ENCODE results near the gene HIVEP3.
A peak's percentile ranks its signal among the peaks of the same experiment; 100 is the strongest.

Gene HIVEP3

DNA sequence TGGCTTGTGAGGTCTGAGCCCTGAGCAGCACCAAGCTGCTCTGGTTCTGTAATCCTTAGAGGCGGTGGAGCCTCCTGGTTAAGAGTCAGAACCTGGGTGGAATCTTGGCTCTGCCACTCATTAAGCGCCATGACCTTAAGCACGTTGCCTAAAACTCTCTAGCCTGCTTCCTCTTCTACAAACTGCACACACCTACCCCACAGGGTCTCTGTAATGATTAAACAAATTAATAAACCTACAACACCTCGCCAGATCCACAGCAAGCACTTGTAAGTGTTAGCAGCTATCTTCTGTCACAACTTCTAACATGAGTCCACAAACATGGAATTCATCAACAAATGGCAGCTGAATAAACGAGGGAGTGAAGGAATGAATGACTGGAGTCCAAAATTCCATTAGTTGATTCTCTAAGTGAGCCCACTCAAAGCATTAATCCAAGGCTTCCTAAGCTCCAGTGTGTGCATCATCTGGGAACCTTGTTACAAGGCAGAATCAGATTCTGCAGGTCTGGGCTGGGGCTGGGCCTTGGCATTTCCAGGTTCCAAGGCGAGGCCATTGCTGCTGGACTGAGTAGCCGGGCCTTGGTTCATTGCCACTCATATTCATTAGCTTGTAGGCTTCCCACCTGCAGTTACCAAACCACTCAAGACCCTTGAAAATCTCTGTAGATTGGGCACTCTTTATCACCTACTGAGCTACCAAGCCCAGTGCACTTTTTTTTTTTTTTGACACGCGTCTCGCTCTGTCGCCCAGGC, 168.6 kb downstream of the HIVEP3 start:
- DNase-seq = no peak

DNA sequence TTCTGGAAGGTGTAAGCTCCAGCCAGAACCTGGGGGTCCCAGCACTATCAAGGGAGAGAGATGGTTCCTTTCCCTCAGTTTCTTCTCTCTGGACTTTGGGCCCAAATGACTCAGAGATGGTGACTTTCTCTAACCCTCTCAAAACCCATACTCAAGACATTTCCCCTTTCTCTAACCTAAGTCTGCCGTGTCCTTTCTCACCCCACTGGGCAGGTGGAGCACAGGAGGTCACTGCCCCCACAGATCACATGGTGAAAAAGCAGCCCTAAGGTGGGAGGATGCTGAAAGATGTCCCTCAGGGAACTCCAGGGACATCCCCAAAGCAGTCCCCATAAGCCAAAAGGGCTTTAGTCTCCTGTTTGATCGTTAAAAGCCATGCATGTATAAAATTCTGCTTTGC, 173.7 kb downstream of the HIVEP3 start:
- no peak for DNase-seq

DNA sequence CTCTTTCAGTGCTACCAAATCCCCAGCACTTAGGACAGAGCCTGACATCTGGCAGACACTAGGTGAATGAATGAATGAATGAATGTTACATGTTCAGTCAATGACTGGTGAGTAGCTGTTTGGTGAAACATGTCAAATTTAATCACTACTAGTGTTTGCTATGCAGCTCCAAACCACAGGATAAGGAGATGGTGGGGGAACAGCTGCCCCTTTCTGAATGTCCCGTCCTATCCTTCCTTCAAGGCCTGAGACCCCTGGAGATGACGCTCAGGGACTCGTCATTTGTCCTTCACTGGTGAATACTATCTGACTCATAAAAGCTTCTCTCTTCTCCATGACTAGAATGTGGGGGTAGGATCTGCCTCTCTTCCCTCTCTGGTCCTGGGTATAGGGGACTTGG, 175.4 kb downstream of the HIVEP3 start:
- no peak for DNase-seq

DNA sequence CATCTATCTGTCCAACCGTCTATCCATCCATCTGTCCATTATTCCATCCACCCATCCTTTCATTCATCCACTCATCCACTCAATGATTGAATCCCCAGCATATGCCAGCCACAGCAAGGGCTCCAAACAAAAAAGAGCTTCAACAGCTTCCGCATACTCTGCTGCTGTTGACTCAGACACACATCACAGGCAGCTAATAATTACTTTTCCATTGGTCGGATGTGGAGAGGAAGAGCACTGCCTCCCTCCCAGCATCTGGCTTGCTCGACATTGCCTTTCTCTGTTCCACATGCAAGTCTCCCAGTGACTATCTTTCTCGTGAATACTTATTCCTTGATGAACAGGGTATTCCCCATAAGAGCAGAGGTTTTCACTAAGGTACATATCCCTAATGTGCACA, 176.5 kb downstream of the HIVEP3 start:
- DNase-seq = peak; percentile 64 to 76

DNA sequence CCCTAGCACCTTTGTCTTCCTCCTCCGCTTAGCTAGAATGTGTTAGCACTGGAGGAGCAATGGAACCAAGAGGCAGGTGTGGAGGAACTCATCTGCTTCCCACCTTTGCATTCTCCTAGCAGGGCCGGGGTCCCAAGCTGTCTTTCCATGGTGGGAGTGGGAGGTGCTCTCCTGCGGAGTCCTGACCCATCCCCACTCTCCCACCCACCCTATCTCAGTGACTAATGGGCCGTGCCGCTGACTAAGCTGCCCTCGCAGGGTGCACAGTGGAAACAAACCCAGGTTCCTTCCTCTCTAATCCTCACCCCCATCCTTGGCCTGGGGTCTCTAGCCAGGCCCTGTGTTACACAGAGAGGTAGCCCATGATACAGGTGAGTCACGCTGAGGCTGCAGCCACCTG, 177.5 kb downstream of the HIVEP3 start:
- DNase-seq = no peak

DNA sequence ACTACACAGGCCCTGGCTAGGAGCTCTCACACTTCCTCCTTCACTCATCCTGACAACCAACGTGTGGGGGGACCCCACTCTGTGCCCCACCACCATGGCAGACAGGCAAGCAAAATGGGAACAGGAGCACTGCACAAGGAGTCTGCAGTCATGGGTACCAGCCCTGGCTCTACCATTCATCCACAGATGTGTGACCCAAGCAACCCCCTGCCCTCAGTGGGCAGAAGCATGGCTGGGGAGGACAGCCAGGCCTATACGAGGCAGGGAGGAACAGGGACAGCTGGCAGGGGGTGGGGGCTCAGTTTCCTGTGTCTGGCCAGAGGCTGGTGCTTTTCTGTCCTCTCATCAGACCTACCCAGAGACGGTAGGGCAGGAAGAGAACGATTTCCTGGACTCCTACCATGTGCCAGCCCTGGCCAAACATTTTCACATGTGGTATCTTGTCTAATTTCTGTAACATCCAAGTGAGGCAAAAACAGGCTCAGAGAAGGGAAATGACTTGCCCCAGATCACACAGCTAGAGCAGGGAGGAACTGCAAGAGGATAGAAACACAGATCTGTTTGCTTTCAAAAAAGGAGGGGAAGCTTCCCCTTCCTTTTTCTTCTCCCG, 178.0 kb downstream of the HIVEP3 start:
- peak in 1 of 2 experiments; percentile 29 for DNase-seq

DNA sequence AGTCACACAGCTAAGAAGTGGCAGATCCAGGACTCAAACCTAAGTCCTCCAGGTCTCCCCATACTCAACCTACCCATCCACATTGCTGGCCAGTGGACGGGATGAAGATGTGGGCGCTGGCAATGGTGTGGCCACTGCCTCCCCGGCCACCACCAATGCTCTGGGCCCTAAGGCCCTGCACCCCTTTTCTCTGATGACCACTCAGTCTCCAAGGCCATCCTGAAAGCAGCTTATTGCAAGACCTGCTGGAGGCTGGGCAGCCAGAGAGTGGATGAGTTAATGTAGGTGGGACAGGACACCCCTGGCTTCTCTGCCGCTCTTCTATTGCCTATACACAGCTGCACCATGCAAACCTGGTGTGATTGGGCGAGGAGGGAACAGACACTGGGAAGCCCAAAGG, 178.7 kb downstream of the HIVEP3 start:
- DNase-seq = no peak

DNA sequence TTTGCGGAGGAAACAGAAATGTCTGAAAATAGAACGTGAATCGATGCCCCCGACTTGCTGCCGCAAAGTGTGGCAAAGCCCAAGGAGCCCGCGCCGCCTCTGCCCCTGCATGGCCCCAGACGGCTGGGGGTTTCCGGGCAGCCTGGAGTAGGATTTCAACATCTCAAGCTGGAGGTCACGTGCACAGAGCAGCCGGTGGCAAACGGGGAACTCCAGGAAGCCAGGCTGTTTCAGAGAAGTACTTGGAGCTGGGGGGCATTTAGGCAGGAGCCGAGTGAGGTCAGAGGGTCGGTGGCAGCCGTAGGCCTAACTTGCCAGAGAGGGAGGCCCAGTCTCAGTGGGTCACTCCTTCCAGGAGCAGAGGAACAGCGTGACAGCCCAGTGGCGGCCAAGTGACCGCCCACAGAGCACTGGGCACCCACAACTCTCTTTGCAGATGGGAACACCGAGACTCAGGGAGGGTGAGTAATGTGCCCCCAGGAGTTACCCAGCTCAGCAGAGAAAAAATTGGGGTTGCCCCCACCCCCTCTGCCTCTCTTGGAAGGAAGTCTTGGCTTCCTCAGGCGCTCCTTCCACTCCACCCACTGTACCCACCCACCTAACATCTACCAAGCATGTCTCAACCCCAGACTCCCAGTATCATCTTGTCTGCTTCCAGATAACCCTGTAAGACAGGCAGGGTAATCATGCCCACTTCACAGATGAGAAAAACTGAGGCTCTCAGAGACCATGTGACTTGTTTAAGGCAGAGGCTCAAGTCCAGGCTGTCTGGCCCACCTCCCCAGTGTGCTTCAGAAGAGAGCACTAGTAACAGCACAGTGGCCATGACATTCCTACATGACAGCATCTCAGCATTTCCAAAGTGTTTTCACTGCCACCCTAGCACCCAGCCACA, 179.4 kb downstream of the HIVEP3 start:
- DNase-seq = peak; percentile 63 to 88

DNA sequence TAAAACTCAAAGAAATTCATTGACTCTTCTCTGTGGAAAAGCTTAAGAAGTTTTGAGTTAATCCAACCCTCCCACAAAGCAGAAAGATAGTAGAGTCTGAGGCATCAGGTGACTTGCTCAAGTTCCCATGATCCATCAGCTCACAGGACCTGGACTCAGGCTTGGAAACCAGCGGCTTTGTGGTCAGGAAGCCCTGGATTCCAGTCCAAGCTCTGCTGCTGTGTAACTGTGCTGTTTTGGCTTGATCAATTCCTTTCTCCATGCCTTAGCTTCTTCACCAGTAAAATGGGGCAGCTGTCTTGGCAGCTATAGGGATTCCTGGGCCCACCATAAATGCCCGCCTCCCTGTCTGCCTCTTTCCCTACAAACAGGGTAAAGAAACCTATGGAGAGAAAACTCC, 180.2 kb downstream of the HIVEP3 start:
- no peak for DNase-seq

DNA sequence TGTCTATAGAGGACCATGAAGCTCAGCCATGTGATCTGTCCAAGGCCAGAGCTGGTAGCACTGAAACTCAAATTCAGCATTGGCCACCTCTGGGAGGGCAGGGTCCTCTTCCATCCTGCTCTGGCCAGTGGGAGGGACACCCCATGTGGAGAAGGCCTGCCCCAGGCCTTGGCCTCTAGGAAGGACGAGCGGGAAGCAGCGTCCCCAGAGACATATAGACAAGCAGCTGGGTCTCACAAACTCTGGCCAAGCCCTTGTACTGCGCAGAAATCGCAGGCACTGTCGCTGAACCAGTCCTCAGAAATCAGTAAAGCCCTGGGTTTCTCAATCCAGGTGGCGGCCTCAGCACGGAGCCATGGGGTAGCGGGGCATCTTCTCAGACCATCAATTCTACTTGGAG, 180.7 kb downstream of the HIVEP3 start:
- DNase-seq = no peak

DNA sequence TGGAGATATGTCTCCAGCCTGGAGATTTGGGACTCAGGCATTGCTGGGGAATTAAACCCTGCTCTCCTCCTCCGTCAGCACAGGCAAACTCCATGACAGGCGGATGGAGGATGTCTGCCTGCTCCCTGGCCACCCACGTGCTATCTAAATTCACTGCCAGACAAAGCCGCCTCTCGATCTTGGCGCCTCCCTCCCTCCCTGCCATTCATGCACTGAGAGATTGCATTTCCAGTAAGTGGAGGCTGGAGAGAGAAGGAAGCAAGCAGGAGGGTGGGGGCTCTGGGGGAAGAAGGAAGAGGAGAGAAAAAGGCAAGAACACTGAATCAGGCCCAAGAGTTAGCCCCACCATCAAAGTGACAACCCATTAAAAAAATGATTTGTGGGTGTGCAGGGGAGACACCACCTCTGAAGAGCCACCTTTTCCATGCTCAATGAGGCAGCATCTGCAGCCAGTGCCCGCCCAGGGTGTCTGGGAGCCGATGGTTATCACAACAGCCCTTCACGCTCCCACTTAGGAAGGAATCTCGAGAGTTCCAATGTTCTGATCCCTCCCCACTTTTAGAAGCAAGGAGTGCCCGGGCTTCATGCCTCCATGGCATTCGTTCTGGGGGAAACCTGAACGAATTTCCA, 183.0 kb downstream of the HIVEP3 start:
- DNase-seq = no peak

DNA sequence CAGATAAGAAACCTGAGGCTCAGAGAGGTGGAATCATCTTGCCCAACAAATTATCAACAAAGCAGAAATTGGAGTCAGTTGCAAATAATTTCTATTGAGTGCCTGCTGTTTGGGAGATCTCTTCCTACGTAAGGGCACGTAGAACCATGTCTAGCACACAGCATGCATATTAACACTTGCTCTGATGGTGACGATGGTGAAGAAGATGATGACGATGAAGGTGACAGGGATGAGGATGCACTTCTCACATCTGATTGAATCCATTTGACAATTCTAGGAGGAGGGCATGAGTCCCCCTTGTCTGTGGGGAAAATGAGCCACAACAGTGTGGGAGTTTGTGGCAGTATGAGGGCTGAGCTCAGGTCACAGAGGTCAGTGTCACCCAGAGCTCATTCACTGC, 183.6 kb downstream of the HIVEP3 start:
- no peak for DNase-seq

DNA sequence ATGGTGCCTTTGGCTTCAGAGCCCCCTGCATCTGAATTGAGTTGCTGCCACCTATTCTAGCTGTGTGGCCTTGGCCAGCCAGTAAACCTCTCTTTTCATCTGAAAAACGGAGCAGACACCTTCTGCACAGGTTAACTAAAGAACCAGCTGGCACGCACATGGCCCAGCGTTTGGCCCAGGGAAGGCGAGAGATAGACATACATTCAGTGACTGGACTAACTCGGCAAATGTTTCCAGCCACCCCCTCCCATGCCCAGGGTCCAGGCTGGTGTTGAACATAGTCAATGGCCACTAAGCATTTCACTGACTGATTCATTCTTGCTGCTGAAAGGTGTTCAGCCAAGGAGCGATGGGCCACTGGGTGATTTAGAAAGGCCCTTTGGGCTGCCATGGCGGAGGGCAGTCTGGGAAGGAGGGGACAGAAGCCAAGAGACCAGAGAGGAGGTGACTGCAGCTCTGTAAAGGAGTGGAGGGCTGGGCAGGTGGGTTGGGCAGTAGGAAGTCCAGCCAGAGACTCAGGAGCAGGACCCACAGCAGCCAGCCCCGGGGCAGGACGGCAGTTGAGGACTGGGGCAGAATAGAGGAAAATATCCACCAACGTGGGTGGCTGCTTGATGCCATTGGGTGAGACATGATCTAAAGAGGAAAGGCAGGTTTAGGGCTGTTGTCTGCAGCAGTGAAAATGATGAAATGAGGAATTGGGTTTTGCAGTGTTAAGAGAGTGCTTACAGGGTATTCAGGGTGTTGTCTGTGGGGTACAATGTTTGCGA, 184.3 kb downstream of the HIVEP3 start:
- DNase-seq = no peak

DNA sequence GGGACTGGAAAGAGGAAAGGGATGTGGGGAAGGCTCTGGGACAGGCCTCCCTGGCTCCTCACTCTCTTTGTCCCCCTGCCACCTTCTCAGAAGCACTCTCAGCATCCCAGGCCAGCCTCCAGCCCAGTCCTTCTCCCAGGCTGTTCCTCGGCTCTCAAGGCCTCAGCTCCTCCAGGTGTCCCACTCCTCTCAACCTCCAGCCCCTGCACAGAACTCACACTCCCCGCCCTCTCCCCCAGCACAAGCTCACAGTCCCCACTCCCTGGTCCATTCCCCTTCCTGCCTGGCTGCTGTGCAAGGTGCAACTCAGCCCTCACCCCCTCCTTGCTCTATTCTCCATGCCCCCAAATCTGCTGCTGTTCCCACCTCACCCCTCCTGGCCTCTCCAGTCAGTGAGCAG, 185.0 kb downstream of the HIVEP3 start:
- no peak for DNase-seq

DNA sequence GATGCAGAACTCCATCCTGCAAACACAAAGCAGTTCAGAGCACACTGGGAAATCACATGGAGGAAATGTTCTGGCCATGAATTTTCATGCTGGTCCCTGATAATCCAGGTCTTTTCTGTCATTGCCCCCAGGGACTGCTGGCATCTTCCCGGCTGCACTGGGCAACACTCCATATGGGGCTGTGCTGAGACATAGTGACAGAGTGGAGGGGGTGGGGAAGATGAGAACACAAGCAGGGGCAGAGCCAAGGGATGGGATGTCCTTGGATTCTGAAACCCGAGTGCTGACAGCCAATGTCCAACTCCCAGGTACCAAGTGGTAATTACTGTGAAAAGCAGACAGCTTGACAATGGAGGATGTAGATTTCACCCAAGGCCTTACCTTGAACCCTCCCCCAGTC, 185.7 kb downstream of the HIVEP3 start:
- DNase-seq = peak; percentile 33 to 75

DNA sequence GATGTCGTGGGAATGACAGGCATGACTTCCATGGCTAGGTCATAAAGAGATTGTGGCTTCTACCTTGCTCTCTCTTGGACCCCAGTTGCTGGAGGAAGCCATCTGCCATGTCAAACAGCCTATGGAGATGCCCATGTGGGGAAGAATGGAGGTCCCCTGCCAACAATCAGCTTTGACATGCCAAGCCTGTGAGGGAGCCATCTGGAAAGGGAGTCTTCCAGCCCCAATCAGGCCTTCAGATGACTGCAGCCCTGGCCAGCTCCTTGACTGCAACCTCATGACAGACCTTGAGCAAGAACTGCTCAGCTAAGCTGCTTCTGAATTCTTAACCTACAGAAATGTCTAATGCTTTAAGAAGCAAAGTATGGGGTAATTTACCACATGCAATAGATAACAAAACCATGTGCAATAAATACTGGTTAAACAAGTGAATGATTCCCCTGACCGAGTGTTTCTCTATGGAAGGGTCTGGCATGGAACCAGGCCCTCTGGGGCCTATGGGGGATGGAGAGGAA, 187.1 kb downstream of the HIVEP3 start:
- no peak for DNase-seq

DNA sequence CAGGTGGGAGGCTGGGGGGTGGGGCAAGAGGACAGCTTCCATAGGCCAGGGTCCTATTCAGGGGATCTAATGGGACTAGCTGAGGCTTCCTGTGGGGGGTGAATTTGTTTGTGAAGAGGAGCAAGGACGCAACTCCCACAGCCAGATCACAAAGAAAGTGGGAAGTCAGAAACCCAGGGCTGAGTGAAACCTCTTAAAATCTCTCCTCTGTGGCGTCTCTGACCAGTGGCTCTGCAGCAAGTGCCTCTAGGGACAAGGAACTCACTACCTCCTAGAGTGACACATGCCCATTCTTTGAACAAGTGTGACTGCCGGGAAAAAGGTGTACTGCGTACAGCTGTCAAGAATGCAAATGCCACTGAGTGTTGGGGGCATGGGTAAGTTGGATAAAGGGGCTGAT, 187.9 kb downstream of the HIVEP3 start:
- DNase-seq = no peak

DNA sequence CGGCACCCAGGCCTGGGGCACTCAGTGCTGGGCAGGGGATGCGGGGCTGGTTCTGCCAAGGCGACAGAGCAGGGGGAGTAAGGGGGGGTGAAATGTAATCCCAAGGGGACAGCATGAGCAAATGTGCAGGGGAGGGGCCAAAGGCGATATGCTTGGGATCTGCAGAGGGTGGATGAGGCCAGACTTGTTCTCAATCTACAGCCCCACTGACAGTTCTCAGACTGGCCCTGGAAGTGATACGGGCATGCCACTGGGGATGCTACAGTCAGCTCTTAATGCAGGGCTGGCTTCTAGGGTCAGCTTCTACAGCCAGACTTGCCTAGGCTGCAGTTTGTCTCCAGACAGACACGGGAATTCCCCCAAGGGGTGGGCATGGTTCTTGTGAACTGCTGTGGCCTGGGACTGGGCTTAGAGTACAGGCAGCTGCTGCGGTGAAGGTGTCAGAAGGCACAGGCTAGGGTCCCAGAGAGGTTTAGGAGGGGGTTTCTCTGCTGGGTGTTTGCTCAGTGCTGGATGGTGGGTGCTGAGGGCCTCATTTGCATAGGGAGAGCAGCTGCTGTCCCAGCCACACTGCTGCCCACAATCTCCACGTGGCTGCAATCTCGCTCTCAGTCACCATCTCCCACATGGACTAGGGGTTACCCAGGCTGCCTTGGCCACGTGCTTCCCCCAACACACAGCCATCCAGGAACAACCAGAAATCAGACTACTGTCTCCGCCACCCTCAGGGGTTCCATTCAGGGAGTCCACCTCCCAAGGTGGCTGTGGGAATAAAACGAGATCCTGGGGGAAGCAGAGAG, 190.1 kb downstream of the HIVEP3 start:
- peak; percentile 72 to 87 for DNase-seq

DNA sequence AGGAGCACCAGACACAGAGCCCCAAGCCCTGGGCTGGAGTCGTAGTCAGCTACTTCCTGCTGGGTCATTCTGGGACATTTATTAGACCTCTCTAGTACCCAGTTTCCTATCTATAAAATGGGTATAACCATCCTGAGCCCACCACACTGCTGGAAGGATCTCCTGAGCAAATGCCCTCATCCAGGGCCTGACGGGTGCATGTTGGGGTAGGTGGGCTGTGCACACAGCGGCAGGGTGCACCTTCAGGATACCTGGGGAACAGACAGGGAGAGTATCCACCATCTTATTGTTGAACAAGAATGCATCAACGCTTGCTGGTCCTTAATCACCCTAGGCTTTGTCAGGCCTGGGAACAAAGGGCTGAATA, 191.0 kb downstream of the HIVEP3 start:
- DNase-seq = no peak

DNA sequence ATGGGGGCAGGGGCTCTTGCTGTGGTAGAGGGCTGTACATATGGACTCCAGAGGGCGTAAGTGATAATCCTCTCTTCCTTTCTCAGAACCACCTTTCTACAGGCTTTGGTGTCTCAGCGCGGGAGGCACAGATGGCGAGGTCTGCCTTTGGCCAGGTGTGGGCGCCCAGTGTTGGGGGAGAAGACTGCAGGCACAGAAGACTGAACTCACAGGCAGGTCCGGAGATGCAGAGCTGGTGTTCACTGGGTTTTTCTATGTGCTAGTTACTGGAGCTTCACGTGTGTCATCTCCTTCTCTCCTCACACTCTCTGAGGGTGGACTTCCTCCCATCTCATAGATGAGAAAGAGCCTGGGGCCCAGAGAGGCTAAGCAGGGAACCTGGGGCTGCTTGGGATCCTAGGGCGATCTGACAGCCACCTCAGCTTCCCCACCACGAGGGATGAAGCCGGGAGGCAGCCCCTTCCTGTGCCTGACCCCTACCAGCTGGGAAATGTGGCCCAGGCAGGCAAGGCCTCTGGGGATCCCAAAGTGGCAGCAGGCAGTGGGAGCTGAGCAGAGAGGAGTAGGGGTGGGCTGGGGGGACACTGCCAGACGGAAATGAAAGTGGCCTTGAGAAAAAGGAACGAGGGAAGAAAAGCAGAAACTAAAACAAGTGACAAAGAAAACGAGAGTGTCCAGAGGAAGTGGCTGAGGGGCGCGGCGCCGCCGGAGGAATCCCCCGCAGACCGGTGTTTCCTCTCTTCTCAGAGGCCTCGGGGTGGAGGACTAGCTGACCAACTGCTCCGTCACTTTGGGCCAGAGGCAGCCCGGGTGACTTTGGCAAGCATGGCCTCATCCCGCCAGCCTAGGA, 191.6 kb downstream of the HIVEP3 start:
- DNase-seq = peak; percentile 95 to 97

DNA sequence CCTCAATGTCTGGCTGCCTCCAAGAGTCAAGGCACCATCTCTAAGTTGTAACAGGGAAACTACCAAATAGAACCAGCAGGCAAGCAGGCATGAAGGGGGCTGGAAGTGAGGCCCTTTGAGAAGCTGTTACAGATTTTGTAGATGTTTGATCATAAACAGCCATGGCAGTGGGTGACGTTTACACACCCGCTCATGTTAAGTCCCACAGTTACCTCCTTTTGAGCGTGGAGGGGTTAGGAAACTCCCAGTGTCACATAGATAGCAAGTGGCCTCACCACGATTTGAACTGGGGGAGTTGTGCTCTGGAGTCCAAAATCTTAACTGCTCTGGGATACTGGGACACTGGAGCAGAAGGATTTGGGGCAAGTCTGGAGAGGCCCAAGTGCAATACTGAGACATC, 192.4 kb downstream of the HIVEP3 start:
- DNase-seq = no peak

Data from NCI-H524 (cell line).